ENCODE data around the gene CFAP45. TPM values are rescaled to one million over a fixed set of nuclear protein-coding genes. Genes with fewer than 3 reads are reported as not detected.

Gene CFAP45
- polyA plus RNA-seq, 1 experiment, result 0.56 TPM

DNA sequence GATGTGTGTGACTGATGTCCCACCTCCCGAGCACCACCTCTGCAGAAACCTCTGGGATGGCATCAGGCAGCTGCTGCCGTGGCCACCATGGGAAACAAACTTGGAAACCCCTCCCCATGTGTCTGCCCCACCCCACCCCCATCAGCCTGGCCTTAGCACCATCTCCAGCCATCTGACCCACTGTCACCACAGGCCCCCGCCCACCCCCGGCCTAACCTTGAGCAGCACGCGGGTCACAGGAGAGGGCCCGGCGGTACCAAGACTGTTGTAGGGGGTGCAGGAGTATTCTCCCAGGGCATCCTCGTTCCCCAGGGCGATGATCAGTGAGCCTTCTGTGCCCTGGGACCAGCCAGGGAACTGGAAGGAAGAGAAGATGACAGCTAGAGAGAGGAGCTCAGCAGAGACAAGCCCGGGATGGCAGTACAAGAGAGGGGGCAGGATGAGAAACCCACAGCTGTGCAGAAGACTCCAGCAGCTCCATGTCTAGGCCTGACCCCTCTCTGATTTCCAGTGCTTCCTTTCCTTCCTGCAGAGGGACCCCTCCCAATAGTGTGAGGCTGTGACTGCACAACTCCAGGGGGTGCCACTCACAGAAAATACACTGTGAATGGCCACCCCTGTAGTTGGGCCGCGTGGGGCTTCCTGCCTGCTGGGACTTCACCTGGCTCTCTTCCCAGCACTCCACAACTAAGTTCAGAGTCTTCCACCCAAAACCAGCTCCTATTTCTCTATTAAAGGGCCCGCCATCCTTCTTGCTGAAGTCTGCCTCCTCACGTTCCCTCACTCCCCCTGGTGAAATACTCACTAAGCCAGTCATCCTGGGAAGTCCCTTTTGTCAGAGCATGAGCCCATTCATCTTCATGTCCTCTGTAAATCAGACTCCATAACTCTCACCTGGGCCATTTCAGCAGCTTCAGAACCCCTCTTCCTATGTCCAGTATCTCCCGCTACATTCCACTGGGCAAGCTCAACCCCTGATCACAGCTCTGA, 32.6 kb upstream of the CFAP45 start:
- TF ChIP-seq, protein P1, sequence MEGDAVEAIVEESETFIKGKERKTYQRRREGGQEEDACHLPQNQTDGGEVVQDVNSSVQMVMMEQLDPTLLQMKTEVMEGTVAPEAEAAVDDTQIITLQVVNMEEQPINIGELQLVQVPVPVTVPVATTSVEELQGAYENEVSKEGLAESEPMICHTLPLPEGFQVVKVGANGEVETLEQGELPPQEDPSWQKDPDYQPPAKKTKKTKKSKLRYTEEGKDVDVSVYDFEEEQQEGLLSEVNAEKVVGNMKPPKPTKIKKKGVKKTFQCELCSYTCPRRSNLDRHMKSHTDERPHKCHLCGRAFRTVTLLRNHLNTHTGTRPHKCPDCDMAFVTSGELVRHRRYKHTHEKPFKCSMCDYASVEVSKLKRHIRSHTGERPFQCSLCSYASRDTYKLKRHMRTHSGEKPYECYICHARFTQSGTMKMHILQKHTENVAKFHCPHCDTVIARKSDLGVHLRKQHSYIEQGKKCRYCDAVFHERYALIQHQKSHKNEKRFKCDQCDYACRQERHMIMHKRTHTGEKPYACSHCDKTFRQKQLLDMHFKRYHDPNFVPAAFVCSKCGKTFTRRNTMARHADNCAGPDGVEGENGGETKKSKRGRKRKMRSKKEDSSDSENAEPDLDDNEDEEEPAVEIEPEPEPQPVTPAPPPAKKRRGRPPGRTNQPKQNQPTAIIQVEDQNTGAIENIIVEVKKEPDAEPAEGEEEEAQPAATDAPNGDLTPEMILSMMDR (IDR thresholded peaks at IDR 0.05; ENCODE audit: insufficient read depth, low read depth, low read length), result no peak
- Histone ChIP-seq H3K36me3 (ENCODE audit: control insufficient read depth, insufficient read depth, low read length) (no peaks in the 10 kb centered on the region), H3K4me3 (ENCODE audit: low read depth, low read length) (no peak overlapping the region), H3K27me3 (ENCODE audit: control insufficient read depth, insufficient read depth, low read length) (peaks cover 2% of the 10 kb centered on the region; the same call in 1 of the 2 replicates)
- POLR2A ChIA-PET, result no interaction called here
- no peak for DNase-seq (ENCODE audit: low read depth)
- CTCF ChIA-PET, result interaction anchor here (0.7 to 39.5 kb wide), 4 partner anchors 14 to 146 kb away, joined by 3 to 889 read pairs (median 4); no protein-coding TSS in a partner anchor

GRCh38 chr1:159931795-159932173, 31.8 kb upstream of the CFAP45 start:
- CTCF ChIA-PET, result interaction anchor here (39.5 kb wide), 1 partner anchor 79 kb away, joined by 889 read pairs; no protein-coding TSS in a partner anchor
- Histone ChIP-seq H3K27me3 (ENCODE audit: control insufficient read depth, insufficient read depth, low read length) (peaks cover 2% of the 10 kb centered on the region; the same call in 1 of the 2 replicates), H3K4me3 (ENCODE audit: low read depth, low read length) (no peak overlapping the region), H3K36me3 (ENCODE audit: control insufficient read depth, insufficient read depth, low read length) (no peaks in the 10 kb centered on the region)
- POLR2A ChIA-PET, result no interaction called here
- TF ChIP-seq, protein P1 (IDR thresholded peaks at IDR 0.05; ENCODE audit: insufficient read depth, low read depth, low read length), result no peak
- no peak for DNase-seq (ENCODE audit: low read depth)

DNA sequence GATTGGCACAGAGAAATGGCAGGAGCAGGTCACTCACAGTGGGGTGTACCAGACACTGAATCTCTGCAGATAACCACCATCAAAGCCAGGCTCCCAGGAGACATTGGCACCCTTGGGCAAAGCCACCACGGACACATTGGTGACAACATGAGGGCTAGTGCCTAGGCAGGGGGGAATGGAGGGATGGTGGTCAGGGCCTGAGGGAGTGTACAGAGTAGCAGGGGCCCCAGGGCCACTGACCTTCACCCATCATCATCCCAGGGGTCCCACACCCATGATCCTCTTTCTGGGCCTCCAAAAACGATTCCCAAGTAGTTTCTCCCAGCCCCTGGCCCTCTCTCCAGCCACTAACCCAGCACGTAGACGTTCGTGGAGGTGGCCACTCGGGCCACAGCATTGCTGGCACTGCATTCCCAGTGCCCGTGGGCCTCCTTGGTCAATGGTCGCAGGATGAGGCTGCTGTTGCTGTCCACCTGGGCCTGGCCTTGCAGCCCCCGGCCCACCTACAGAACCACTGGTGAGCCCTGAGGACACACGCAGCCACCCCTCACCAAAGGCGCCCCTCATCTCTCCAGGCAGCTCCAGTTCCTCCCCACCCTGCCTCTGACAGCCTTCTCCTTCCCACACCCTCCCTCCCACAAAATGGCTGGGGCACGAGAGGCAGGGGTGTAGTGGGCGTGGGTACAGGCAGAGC, 31.3 kb upstream of the CFAP45 start:
- CTCF ChIA-PET, result interaction anchor here (1.4 to 39.5 kb wide), 2 partner anchors 80 to 262 kb away, joined by 3 to 889 read pairs; no protein-coding TSS in a partner anchor
- no peak for DNase-seq (ENCODE audit: low read depth)
- POLR2A ChIA-PET, result no interaction called here
- Histone ChIP-seq H3K36me3 (ENCODE audit: control insufficient read depth, insufficient read depth, low read length) (no peaks in the 10 kb centered on the region), H3K27me3 (ENCODE audit: control insufficient read depth, insufficient read depth, low read length) (peaks cover 2% of the 10 kb centered on the region; the same call in 1 of the 2 replicates), H3K4me3 (ENCODE audit: low read depth, low read length) (no peak overlapping the region)
- TF ChIP-seq, protein P1 (IDR thresholded peaks at IDR 0.05; ENCODE audit: insufficient read depth, low read depth, low read length), result no peak

DNA sequence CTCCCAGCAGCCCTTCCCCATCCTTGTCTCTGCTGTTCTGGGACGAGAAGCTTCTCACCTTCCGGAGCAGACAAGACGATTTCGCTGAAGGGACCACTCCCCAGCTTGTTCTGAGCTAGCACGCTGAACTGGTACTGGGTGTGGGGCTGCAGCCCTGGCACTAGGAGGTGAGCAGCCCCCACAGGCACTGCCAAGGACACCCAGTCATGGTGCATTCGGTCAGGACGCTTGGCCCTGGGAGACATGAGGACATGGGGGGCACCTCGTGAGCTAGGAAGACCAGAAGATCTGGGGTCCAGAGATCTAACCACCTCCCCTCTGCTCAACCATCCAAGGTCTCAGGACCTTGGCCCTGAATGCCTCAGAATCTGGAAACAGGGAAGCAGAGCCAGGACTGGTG, 30.7 kb upstream of the CFAP45 start:
- no peak for DNase-seq (ENCODE audit: low read depth)
- ChIA-PET POLR2A (no interaction called here), CTCF (interaction anchor here (1.4 to 39.5 kb wide), 2 partner anchors 80 to 263 kb away, joined by 3 to 889 read pairs; no protein-coding TSS in a partner anchor)
- Histone ChIP-seq H3K4me3 (ENCODE audit: low read depth, low read length) (no peak overlapping the region), H3K27me3 (ENCODE audit: control insufficient read depth, insufficient read depth, low read length) (peaks cover 2% of the 10 kb centered on the region; the same call in 1 of the 2 replicates), H3K36me3 (ENCODE audit: control insufficient read depth, insufficient read depth, low read length) (no peaks in the 10 kb centered on the region)
- TF ChIP-seq, protein P1 (IDR thresholded peaks at IDR 0.05; ENCODE audit: insufficient read depth, low read depth, low read length), result no peak

- Histone ChIP-seq H3K27me3 (ENCODE audit: control insufficient read depth, insufficient read depth, low read length) (no peaks in the 10 kb centered on the region), H3K4me3 (ENCODE audit: low read depth, low read length) (no peak overlapping the region), H3K36me3 (ENCODE audit: control insufficient read depth, insufficient read depth, low read length) (no peaks in the 10 kb centered on the region)
- TF ChIP-seq, protein P1 (IDR thresholded peaks at IDR 0.05; ENCODE audit: insufficient read depth, low read depth, low read length), result no peak
- no peak for DNase-seq (ENCODE audit: low read depth)
- CTCF ChIA-PET, result interaction anchor here (1.4 to 39.5 kb wide), 2 partner anchors 81 to 263 kb away, joined by 3 to 889 read pairs; no protein-coding TSS in a partner anchor
- POLR2A ChIA-PET, result no interaction called here
These were observed 30.3 kb upstream of the CFAP45 start for GRCh38 chr1:159930216-159930615.

Data from BJ (cell line).